Osteoblast (primary cell): ENCODE measurements around the gene MRPS31. TPM values are rescaled to one million over a fixed set of nuclear protein-coding genes. Genes with fewer than 3 reads are reported as not detected.

Experiments
- DNase-seq: peaks from one replicate; pipeline ENCODE4 v3.0.0; 2011; ENCODE audit warnings: low spot score, mixed read lengths; ENCODE audit not compliant: insufficient read length; ENCODE audit errors: missing footprints
- H2AFZ ChIP-seq: 2 replicates; pipeline ENCODE4 v1.6.0; 2011; ENCODE audit warnings: mild to moderate bottlenecking, low read length
- H3K27ac ChIP-seq: 2 replicates; pipeline ENCODE4 v1.5.1; 2011; ENCODE audit warnings: mild to moderate bottlenecking, low read depth, low read length, moderate library complexity
- H3K27me3 ChIP-seq: 2 replicates; pipeline ENCODE4 v1.6.0; 2012; ENCODE audit warnings: mild to moderate bottlenecking, control low read depth, inconsistent platforms, low read length, moderate library complexity; ENCODE audit not compliant: insufficient read depth
- H3K36me3 ChIP-seq: 2 replicates; pipeline ENCODE4 v1.5.1; 2011; ENCODE audit warnings: mild to moderate bottlenecking, low read length, control low read depth, moderate library complexity; ENCODE audit not compliant: insufficient read depth
- H3K4me1 ChIP-seq: 2 replicates; pipeline ENCODE4 v1.5.1; 2011; ENCODE audit warnings: mild to moderate bottlenecking, low read length, control low read depth, moderate library complexity; ENCODE audit not compliant: insufficient read depth
- H3K4me2 ChIP-seq: 2 replicates; pipeline ENCODE4 v1.6.0; 2011; ENCODE audit warnings: mild to moderate bottlenecking, low read length; ENCODE audit not compliant: insufficient read depth
- H3K4me3 ChIP-seq: fragments of 200-600 bp; sonication (generic); 3 replicates; pipeline ENCODE4 v1.5.1; 2012; ENCODE audit warnings: mild to moderate bottlenecking, low read length, inconsistent platforms; ENCODE audit not compliant: insufficient read depth
- H3K79me2 ChIP-seq: 2 replicates; pipeline ENCODE4 v1.6.0; 2012; ENCODE audit warnings: mild to moderate bottlenecking, low read length, control low read depth, inconsistent platforms; ENCODE audit not compliant: insufficient read depth
- H3K9me3 ChIP-seq: 2 replicates; pipeline ENCODE4 v1.5.1; 2011; ENCODE audit warnings: low read depth, low read length, control low read depth
- H4K20me1 ChIP-seq: 2 replicates; pipeline ENCODE4 v1.6.0; 2012; ENCODE audit warnings: mild to moderate bottlenecking, low read length, control low read depth; ENCODE audit not compliant: insufficient read depth
- CTCF ChIP-seq: IDR thresholded peaks from 2 replicates; pipeline ENCODE4 v1.5.1; 2011; ENCODE audit warnings: mild to moderate bottlenecking, low read depth, low read length, moderate library complexity; ENCODE audit errors: extremely low read depth
- total RNA-seq: library from RNA; depleted of rRNA; stranded (reverse); fragments of >200 nt; gene quantifications from 2 replicates; pipeline ENCODE4 v1.2.3, GENCODE V29; 2012

Gene MRPS31
- total RNA-seq, 1 donor: 13.4 TPM

- peak overlapping the region; percentile 52 for H3K27ac ChIP-seq
- H3K79me2 ChIP-seq: peaks cover 25% of the 10 kb centered on the region
- no peak overlapping the region for H3K4me3 ChIP-seq
- DNase-seq: no peak
- peaks cover 16% of the 10 kb centered on the region for H3K4me1 ChIP-seq
- H3K4me2 ChIP-seq: no peak overlapping the region
- TF ChIP-seq CTCF: no peak
- peaks cover 10% of the 10 kb centered on the region for H3K36me3 ChIP-seq
- no peaks in the 10 kb centered on the region for H3K9me3 ChIP-seq
- no peak overlapping the region for H2AFZ ChIP-seq
- no peaks in the 10 kb centered on the region for H3K27me3 ChIP-seq
- H4K20me1 ChIP-seq: no peaks in the 10 kb centered on the region
Observed at GRCh38 chr13:40765602-40766001, 5.4 kb downstream of the MRPS31 start.

GRCh38 chr13:40764587-40765403 is 6.2 kb downstream of the MRPS31 start:
- H3K4me3 ChIP-seq: no peak overlapping the region
- peak overlapping the region; percentile 52 for H3K27ac ChIP-seq
- H4K20me1 ChIP-seq: no peaks in the 10 kb centered on the region
- no peak overlapping the region for H2AFZ ChIP-seq
- no peak for TF ChIP-seq CTCF
- H3K9me3 ChIP-seq: no peaks in the 10 kb centered on the region
- no peak overlapping the region for H3K4me2 ChIP-seq
- peaks cover 17% of the 10 kb centered on the region for H3K79me2 ChIP-seq
- H3K27me3 ChIP-seq: no peaks in the 10 kb centered on the region
- peaks cover 8% of the 10 kb centered on the region for H3K4me1 ChIP-seq
- peaks cover 10% of the 10 kb centered on the region for H3K36me3 ChIP-seq
- DNase-seq: no peak

- Histone ChIP-seq H3K9me3 (no peaks in the 10 kb centered on the region), H3K27me3 (no peaks in the 10 kb centered on the region), H3K79me2 (peaks cover 11% of the 10 kb centered on the region), H4K20me1 (no peaks in the 10 kb centered on the region), H2AFZ (no peak overlapping the region), H3K4me2 (no peak overlapping the region), H3K4me1 (peaks cover 8% of the 10 kb centered on the region), H3K4me3 (no peak overlapping the region), H3K27ac (no peak overlapping the region), H3K36me3 (peaks cover 19% of the 10 kb centered on the region)
- DNase-seq: no peak
- no peak for TF ChIP-seq CTCF
Observed at GRCh38 chr13:40762849-40763248, 8.1 kb downstream of the MRPS31 start.

GRCh38 chr13:40758811-40759210 is 12.2 kb downstream of the MRPS31 start:
- peaks cover 8% of the 10 kb centered on the region for H3K4me1 ChIP-seq
- no peak overlapping the region for H3K4me3 ChIP-seq
- H3K79me2 ChIP-seq: peaks cover 5% of the 10 kb centered on the region
- no peak for TF ChIP-seq CTCF
- H3K4me2 ChIP-seq: no peak overlapping the region
- no peak overlapping the region for H2AFZ ChIP-seq
- H3K27ac ChIP-seq: no peak overlapping the region
- no peaks in the 10 kb centered on the region for H3K9me3 ChIP-seq
- no peaks in the 10 kb centered on the region for H3K27me3 ChIP-seq
- no peak for DNase-seq
- H3K36me3 ChIP-seq: peaks cover 17% of the 10 kb centered on the region
- H4K20me1 ChIP-seq: no peaks in the 10 kb centered on the region
